Adipose tissue (tissue), 3 donors: Measurements from ENCODE around the gene TUBB4B. TPM values are rescaled to one million over a fixed set of nuclear protein-coding genes. Genes with fewer than 3 reads are reported as not detected.
"Not testable (repeated sequence)": the region's sequence is repeated elsewhere in the genome, so short reads cannot be mapped to it uniquely, and the experiment has no call there.

Source experiments
- H3K27ac ChIP-seq: one replicate; pipeline ENCODE4 v1.5.1; 2013; ENCODE audit warnings: low read depth, low read length
- WGBS, 3 donors: extraction: QIAGEN DNeasy Blood & Tissue Kit; methylation state at CpG; one replicate each; pipeline ENCODE4 v1.1.7; 2013; 5-methylcytosine and 5-hydroxymethylcytosine counted together
- polyA plus RNA-seq, 3 donors: library from polyadenylated mRNA; stranded (reverse); fragments of 200-250 nt; gene quantifications; one replicate each; pipeline ENCODE4 v1.2.3, GENCODE V29; 2013
- donor health status: healthy with polysubstance abuse.
- donor health status: Bipolar disorder and iron deficiency.
- donor health status: healthy.

Gene TUBB4B
- polyA plus RNA-seq, 3 donors = 88.8 to 317 (median 145) TPM

- WGBS, 3 donors = 79 to 89% (median 81%) methylated on average over 22 to 23 of the region's 23 CpGs
- no peak overlapping the region for H3K27ac ChIP-seq
Observed at GRCh38 chr9:137231372-137232039, 9.6 kb upstream of the TUBB4B start.

GRCh38 chr9:137232101-137232500 lies 9.0 kb upstream of the TUBB4B start:
- WGBS, 3 donors = 57 to 78% (median 69%) methylated on average over 10 of the region's 10 CpGs
- no peak overlapping the region for H3K27ac ChIP-seq

- 66 to 87% (median 75%) methylated on average over 21 to 24 of the region's 24 CpGs for whole genome bisulfite sequencing, 3 donors
- no peak overlapping the region for H3K27ac ChIP-seq
Observed at GRCh38 chr9:137232510-137232909, 8.6 kb upstream of the TUBB4B start.

GRCh38 chr9:137233143-137233980 lies 7.7 kb upstream of the TUBB4B start:
- no peak overlapping the region for H3K27ac ChIP-seq
- WGBS, 3 donors = 69 to 78% (median 74%) methylated on average over 26 to 40 of the region's 40 CpGs

DNA sequence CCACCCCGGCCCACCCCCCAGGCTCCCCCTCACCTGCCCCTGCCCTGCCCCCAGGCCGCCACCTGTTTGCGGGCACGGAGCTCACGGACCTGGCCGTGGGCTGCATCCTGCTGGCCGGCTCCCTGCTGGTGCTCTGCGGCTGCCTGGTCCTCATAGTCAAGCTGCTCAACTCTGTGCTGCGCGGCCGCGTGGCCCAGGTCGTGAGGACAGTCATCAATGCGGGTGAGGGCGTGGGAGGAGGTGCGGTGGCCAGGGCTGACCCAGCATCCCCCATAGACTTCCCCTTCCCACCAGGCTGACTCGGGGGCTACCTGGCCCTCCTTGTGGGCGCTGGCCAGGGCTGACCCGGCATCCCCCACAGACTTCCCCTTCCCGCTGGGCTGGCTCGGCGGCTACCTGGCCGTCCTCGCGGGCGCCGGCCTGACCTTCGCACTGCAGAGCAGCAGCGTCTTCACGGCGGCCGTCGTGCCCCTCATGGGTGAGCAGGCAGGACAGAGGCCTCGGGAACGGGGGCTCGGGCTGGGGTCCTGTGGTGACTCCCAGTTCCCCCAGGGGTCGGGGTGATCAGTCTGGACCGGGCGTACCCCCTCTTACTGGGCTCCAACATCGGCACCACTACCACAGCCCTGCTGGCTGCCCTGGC lies 6.9 kb upstream of the TUBB4B start:
- H3K27ac ChIP-seq = no peak overlapping the region
- WGBS, 3 donors = 47 to 54% (median 49%) methylated on average over 32 to 40 of the region's 40 CpGs

DNA sequence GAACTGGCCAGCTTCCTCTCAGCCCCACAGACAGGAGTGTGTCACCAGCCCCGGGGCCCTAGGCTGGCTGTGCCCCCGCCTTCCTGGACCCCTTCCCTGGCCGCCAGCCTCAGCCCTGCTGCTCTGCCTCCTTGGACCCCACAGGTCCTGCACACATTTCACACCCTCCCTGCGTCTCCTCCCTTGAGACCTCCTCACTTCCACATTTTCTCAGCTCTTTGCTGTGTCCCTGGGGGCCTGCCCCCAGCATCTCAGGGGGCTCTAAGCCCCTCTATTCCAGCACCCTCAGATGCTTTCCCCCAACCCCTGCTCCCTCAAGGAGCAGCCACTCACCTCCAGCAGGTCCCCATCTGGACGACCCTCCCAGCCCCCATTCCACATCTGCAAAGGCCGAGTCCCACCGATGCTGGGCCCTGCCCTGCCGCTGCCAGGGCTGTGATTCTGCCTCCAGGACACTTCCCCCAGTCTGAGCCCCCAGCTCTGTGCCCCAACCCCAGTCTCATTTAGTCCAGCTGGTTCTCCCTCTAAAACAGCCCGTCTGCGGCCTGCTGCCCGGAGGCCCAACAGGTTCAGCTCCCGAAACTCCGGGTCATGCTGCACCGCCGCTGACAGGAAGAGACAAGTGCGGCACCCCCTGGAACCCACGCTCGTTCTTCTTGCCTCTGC lies 6.2 kb upstream of the TUBB4B start:
- no peak overlapping the region for H3K27ac ChIP-seq
- WGBS, 3 donors = 65 to 82% (median 72%) methylated on average over 17 to 18 of the region's 18 CpGs

DNA sequence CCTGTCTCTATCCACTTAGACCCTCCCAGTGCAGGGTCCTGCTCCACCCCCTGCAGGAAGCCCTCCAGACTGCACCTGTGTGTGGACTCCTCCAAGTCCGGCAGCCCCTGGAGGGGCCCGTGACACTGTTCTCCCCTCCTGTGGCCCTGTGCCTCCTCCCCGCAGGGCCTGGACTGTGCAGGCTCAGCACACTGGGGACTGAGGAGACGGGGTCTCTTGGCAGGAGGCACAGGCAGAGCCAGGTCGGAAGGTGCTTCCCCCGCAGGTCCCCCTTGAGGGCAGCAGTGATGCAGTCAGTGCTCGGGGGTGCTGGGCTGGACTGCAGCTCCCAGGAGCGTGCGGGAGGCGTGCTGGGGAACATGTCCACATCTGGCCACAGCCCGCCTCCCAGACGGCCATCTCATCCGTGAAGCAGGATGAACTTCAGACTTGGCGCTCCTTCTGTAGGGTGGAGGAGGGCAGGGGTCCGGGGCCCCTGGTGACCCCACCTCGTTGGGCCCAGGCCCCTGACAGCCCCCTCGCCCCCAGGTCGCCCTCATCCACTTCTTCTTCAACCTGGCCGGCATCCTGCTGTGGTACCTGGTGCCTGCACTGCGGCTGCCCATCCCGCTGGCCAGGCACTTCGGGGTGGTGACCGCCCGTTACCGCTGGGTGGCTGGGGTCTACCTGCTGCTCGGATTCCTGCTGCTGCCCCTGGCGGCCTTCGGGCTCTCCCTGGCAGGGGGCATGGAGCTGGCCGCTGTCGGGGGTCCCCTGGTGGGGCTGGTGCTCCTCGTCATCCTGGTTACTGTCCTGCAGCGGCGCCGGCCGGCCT lies 5.5 kb upstream of the TUBB4B start:
- WGBS, 3 donors = 61 to 67% (median 66%) methylated on average over 28 to 35 of the region's 35 CpGs
- H3K27ac ChIP-seq = no peak overlapping the region

DNA sequence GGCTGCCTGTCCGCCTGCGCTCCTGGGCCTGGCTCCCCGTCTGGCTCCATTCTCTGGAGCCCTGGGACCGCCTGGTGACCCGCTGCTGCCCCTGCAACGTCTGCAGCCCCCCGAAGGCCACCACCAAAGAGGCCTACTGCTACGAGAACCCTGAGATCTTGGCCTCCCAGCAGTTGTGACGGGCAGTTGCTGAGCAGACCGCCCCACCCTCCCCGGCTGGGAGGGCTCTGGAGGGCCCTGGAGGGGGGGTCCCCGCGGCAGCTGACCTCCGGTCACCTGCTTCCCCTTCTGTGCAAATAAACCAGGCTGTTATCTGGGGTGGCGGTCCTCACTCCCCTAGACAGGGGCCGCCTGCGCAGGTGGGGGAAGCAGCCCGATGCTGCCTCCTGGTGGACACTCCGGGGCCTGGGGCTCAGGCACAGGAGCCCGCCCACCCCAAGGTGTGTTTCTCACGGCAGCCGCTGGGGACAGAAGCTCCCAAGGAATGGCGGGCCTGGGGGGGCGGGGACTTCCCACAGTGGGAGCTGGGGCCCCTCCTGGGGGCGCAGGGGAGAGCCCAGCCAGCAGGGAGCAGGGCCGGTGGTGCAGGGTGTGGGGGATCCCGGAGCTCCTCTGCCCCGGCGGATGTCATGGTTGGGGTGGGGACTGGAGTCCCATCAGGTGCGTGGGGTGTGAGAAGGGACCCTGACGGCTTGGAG lies 4.7 kb upstream of the TUBB4B start:
- 8 to 10% (median 9%) methylated on average over 30 to 31 of the region's 31 CpGs for WGBS, 3 donors
- no peak overlapping the region for H3K27ac ChIP-seq

GRCh38 chr9:137236936-137237421 lies 4.1 kb upstream of the TUBB4B start:
- H3K27ac ChIP-seq = no peak overlapping the region
- 31 to 37% (median 37%) methylated on average over 11 of the region's 11 CpGs for WGBS, 3 donors

DNA sequence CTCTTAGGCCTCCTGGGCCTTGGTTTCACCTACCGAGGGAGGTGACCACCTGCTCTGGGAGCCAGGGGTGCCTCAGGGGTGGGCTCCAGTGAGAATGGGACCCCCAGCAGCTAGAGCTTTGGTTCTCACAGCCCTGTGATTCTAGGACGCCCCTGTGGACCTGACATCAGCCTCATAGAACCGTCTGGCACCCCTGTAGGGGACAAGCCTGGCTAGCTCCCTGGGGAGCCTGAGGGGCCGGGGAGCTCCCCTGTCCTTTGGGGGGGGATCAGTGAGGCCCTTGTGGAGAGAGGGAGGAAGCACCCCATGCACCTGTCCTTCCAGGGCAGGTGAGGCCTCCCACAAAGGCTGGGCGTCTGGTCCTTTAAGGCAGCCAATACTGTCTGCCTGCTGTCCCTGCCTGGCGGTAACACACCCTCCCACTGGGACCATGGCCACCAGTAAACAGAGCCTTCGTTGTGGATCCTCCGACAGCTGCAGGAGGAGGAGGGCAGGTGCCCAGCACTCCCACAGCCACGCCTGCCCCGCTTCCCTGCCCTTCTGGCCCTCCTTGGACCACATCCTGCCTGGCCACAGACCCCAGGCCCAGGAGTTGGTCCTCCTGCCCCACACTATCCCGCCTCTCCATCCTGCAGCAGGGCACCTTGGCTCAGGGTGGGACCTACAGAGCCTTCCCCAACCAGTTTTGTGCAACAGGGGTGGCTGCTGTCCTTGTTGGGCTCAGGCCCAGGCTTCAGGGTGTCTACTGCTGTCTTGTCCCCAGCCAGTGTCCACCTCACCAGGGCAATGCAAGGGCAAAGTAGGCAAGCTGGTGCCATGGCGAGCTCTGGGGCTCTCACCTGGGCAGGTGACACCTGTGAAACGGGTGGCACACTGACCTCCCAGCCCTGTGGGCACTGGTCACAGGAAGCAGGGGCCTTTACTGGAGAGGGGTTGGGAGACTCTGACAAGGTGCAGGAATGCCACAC lies 3.0 kb upstream of the TUBB4B start:
- no peak overlapping the region for H3K27ac ChIP-seq
- WGBS, 3 donors = 60 to 81% (median 80%) methylated on average over 13 of the region's 13 CpGs

DNA sequence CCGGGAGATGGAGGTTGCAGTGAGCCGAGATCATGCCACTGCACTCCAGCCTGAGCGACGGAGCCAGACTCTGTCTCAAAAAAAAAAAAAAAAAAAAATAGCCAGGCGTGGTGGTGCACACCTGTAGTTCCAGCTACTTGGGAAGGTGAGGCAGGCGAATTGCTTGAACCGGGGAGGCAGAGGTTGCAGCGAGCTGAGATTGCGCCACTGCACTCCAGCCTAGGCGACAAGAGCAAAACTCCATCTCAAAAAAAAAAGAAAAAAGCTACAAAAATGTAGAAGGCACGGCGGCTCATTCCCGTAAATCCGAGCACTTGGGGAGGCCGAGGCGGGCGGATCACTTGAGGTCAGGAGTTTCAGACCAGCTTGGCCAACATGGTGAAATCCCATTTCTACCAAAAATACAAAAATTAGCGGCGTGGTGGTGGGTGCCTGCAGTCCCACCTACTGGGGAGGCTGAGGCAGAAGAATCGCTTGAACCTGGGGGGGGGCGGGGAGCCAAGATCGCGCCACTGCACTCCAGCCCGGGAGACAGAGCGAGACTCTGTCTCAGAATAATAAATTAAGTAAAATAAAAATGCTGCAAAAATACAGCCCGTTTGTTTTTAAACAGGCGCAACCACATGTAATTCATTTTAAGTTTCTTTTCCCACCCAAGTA lies 1.4 kb upstream of the TUBB4B start:
- H3K27ac ChIP-seq = not testable (repeated sequence)
- 42 to 52% (median 48%) methylated on average over 23 to 27 of the region's 27 CpGs for WGBS, 3 donors

GRCh38 chr9:137240318-137240840 lies 708 bp upstream of the TUBB4B start:
- WGBS, 3 donors = 0 to 1% (median 0%) methylated on average over 53 to 58 of the region's 58 CpGs
- H3K27ac ChIP-seq = peak overlapping the region; percentile 5

DNA sequence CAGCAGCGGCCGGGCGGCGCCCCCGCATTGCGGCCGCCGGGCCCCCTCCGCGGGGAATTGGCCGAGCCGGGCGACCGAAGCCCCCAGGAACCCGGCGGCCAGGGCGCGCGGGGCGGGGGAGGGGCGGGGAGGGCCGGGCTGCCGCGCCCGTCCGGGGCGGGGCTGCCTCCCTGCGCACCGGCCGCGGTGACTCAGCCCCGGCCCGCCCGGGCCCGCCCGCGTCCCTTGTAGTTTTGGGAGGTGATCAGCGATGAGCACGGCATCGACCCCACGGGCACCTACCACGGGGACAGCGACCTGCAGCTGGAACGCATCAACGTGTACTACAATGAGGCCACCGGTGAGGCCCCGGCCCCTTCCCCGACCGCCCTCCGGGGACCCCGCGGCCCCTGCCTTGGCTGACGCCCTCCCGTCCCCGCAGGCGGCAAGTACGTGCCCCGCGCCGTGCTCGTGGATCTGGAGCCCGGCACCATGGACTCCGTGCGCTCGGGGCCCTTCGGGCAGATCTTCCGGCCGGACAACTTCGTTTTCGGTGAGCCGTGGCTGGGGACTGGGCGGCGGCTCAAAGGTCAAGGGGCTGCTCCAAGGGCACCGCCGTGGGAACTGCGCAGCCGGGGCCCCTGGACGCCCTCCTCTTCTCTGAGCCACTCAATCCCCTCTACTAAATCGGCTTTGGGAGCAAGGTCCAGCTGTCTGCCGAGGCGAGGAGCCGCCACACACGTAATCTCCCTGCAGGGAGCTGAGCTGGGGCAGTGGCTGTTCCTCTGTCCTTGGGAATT lies 592 bp downstream of the TUBB4B start:
- H3K27ac ChIP-seq = peak overlapping the region; percentile 52
- 1 to 2% (median 2%) methylated on average over 47 to 81 of the region's 83 CpGs for WGBS, 3 donors

DNA sequence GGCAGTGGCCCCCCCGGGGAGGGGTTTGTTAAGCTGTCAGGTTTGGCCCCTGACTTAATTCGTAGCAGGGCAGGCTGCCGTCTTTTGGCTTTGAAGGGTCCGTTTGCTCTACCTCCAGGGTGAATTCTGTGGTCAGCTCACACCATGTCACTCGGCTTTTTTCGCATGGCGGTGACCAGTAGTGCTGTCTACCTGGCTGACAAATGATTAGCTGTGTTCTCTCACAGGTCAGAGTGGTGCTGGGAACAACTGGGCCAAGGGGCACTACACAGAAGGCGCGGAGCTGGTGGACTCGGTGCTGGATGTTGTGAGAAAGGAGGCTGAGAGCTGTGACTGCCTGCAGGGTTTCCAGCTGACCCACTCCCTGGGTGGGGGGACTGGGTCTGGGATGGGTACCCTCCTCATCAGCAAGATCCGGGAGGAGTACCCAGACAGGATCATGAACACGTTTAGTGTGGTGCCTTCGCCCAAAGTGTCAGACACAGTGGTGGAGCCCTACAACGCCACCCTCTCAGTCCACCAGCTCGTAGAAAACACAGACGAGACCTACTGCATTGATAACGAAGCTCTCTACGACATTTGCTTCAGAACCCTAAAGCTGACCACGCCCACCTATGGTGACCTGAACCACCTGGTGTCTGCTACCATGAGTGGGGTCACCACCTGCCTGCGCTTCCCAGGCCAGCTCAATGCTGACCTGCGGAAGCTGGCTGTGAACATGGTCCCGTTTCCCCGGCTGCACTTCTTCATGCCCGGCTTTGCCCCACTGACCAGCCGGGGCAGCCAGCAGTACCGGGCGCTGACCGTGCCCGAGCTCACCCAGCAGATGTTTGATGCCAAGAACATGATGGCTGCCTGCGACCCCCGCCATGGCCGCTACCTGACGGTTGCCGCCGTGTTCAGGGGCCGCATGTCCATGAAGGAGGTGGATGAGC lies 1.4 kb downstream of the TUBB4B start:
- H3K27ac ChIP-seq = peak overlapping the region; percentile 52
- WGBS, 3 donors = 43 to 83% (median 73%) methylated on average over 36 of the region's 36 CpGs
